AG04450 (cell line): ENCODE measurements around the gene PPP1R14D. TPM values are rescaled to one million over a fixed set of nuclear protein-coding genes. Genes with fewer than 3 reads are reported as not detected.

Experiments
- CTCF ChIA-PET: fragments of 300-600, 350-600 bp; formaldehyde crosslinking; extraction: SDS; loops from one replicate; lab custom pipeline; 2022; ENCODE audit warnings: antibody characterized with exemption, inconsistent platforms; lab: Charles Lee
- POLR2A ChIA-PET: fragments of 350-600 bp; formaldehyde crosslinking; extraction: SDS; loops from one replicate; lab custom pipeline; 2021; ENCODE audit warnings: antibody characterized with exemption, inconsistent platforms; lab: Yijun Ruan, JAX
- DNase-seq: peaks from one replicate; pipeline ENCODE4 v3.0.0-alpha.2; 2011; ENCODE audit warnings: low read depth, low spot score
- H3K27ac ChIP-seq: one replicate; pipeline ENCODE4 v1.5.1; 2012; ENCODE audit warnings: low read depth, low read length, control low read depth
- H3K27me3 ChIP-seq: one replicate; pipeline ENCODE4 v1.6.0; 2012; ENCODE audit warnings: low read length; ENCODE audit not compliant: control insufficient read depth, insufficient read depth
- H3K4me3 ChIP-seq: 2 replicates; pipeline ENCODE4 v1.5.1; 2011; ENCODE audit warnings: mild to moderate bottlenecking, low read depth, low read length, control low read depth
- H3K9me3 ChIP-seq: 2 replicates; pipeline ENCODE4 v1.5.1; 2012; ENCODE audit warnings: low read length; ENCODE audit not compliant: control insufficient read depth, insufficient read depth
- CTCF ChIP-seq: IDR thresholded peaks from 2 replicates; pipeline ENCODE4 v1.5.1; 2011; ENCODE audit warnings: low read depth, low read length, control low read depth, inconsistent platforms
- polyA plus RNA-seq: library from polyadenylated mRNA; depleted of rRNA; stranded (reverse); fragments of >200 nt; gene quantifications from 2 replicates; pipeline ENCODE4 v1.2.3, GENCODE V29; 2011

PPP1R14D gene
- polyA plus RNA-seq, 1 experiment: not detected

- H3K9me3 ChIP-seq: no peaks in the 10 kb centered on the region
- ChIA-PET POLR2A (no interaction called here), CTCF (no interaction called here)
- no peak overlapping the region for H3K27ac ChIP-seq
- no peak for DNase-seq
- TF ChIP-seq CTCF: no peak
- no peak overlapping the region for H3K4me3 ChIP-seq
- H3K27me3 ChIP-seq: peaks cover 9% of the 10 kb centered on the region
These were observed 2.0 kb downstream of the PPP1R14D start for GRCh38 chr15:40826423-40827075.

- POLR2A ChIA-PET: no interaction called here
- Histone ChIP-seq H3K9me3 (no peaks in the 10 kb centered on the region), H3K27me3 (peaks cover 9% of the 10 kb centered on the region), H3K27ac (no peak overlapping the region), H3K4me3 (no peak overlapping the region)
- no peak for TF ChIP-seq CTCF
- DNase-seq: peak; percentile 52
- CTCF ChIA-PET: no interaction called here
These were observed 2.7 kb downstream of the PPP1R14D start for GRCh38 chr15:40825661-40826422.

GRCh38 chr15:40823572-40824343 is 4.8 kb downstream of the PPP1R14D start:
- Histone ChIP-seq H3K4me3 (no peak overlapping the region), H3K27me3 (peaks cover 8% of the 10 kb centered on the region), H3K27ac (no peak overlapping the region), H3K9me3 (no peaks in the 10 kb centered on the region)
- POLR2A ChIA-PET: interaction anchor here (0.6 to 0.7 kb wide), 2 partner anchors 71 to 130 kb away, joined by 4 to 7 read pairs; no protein-coding TSS in a partner anchor
- CTCF ChIA-PET: interaction anchor here (0.8 kb wide), 1 partner anchor 35 kb away, joined by 7 read pairs; no protein-coding TSS in a partner anchor
- DNase-seq: no peak
- TF ChIP-seq CTCF: no peak

- TF ChIP-seq CTCF: no peak
- POLR2A ChIA-PET: no interaction called here
These were observed 7.3 kb downstream of the PPP1R14D start for GRCh38 chr15:40821195-40821594.

More at GRCh38 chr15:40821195-40821594, 7.3 kb downstream of the PPP1R14D start:
- CTCF ChIA-PET: no interaction called here
- DNase-seq: no peak
- Histone ChIP-seq H3K9me3 (no peaks in the 10 kb centered on the region), H3K27ac (no peak overlapping the region), H3K27me3 (no peaks in the 10 kb centered on the region), H3K4me3 (no peak overlapping the region)
